ENCODE measurements around the gene DDOST.

GRCh38 chr1:20603504-20604464 lies 57.4 kb downstream of the DDOST start:
- TF ChIP-seq CTCF (IDR thresholded peaks at IDR 0.05; ENCODE audit: borderline replicate concordance, extremely low read depth, low read length, poor library complexity, severe bottlenecking), result no peak
- TF ChIP-seq EZH2 (IDR thresholded peaks at IDR 0.05; ENCODE audit: borderline replicate concordance, low read depth, low read length, severe bottlenecking), result no peak
